K562 (cell line): ENCODE measurements around the gene ATXN1. TPM values are rescaled to one million over a fixed set of nuclear protein-coding genes. Genes with fewer than 3 reads are reported as not detected.
A peak's percentile ranks its signal among the peaks of the same experiment; 100 is the strongest.

Experiments
- ATAC-seq: fragments of 200-7000 bp; cut with Tn5 transposase; 3 replicates; pipeline ENCODE4 v1.9.1; 2020; ENCODE audit warnings: moderate library complexity
- BruUV-seq: library from RNA; stranded (reverse); fragments of 400-500 nt; replicated peaks from 2 replicates; lab custom pipeline; 2021; lab: Mats Ljungman, UMichigan
- CTCF ChIA-PET: fragments of 300-600 bp; formaldehyde crosslinking; extraction: SDS; loops from one replicate; lab custom pipeline; 2021; ENCODE audit warnings: low intra/inter-chr PET ratio; lab: Yijun Ruan, JAX
- POLR2A ChIA-PET: fragments of 300-600, 350-650 bp; sonication (Branson Sonifier 250); formaldehyde crosslinking; extraction: SDS; loops from one replicate; lab custom pipeline; 2021; ENCODE audit warnings: antibody characterized with exemption, inconsistent platforms; lab: Yijun Ruan, JAX
- DNase-seq, 4 experiments: peaks; one replicate each; pipeline versions ENCODE4 v3.0.0 to v3.0.0-alpha.2; 2011 to 2018; ENCODE audit warnings: low spot score in 3 of 4, mixed read lengths in 3 of 4; ENCODE audit errors: extremely low read depth in 1 of 4
- FAIRE-seq: peaks from 2 replicates; lab custom pipeline; 2011; peaks lifted over from hg19 to GRCh38; lab: Jason Lieb, UNC
- H2AFZ ChIP-seq: 2 replicates; pipeline ENCODE4 v1.6.0; 2011; ENCODE audit warnings: low read depth, low read length, control low read depth, inconsistent platforms
- H3K27ac ChIP-seq: fragments of 200-600 bp; 3 replicates; pipeline ENCODE4 v1.8.0; 2011; ENCODE audit warnings: low read depth, mild to moderate bottlenecking, control low read depth, inconsistent platforms, low read length, moderate library complexity, mixed read lengths; ENCODE audit errors: extremely low read depth
- H3K27me3 ChIP-seq, 2 experiments: fragments of 300-600 bp in 1 of 2; 2 replicates in 1 of 2; 3 replicates in 1 of 2; pipeline versions ENCODE4 v1.6.0 to v1.8.0; 2011; ENCODE audit warnings: inconsistent platforms in 2 of 2, low read length in 2 of 2, mild to moderate bottlenecking in 1 of 2, mixed read lengths in 1 of 2, moderate library complexity in 1 of 2; ENCODE audit not compliant: control insufficient read depth in 2 of 2, insufficient read depth in 2 of 2
- H3K36me3 ChIP-seq: fragments of 300-600 bp; 3 replicates; pipeline ENCODE4 v1.8.0; 2011; ENCODE audit warnings: mild to moderate bottlenecking, low read length, inconsistent platforms; ENCODE audit not compliant: control insufficient read depth, insufficient read depth
- H3K4me1 ChIP-seq, 2 experiments: fragments of 200-600 bp in 1 of 2; replicated peaks in 1 of 2; 2 replicates in 1 of 2; 3 replicates in 1 of 2; pipeline versions ENCODE4 v1.5.1 to v1.8.0; 2011; ENCODE audit warnings: inconsistent platforms in 2 of 2, low read length in 2 of 2, mild to moderate bottlenecking in 1 of 2, mixed read lengths in 1 of 2, moderate library complexity in 1 of 2; ENCODE audit not compliant: control insufficient read depth in 2 of 2, insufficient read depth in 2 of 2
- H3K4me2 ChIP-seq: 2 replicates; pipeline ENCODE4 v1.6.1; 2011; ENCODE audit warnings: low read length, control low read depth, inconsistent platforms, mixed read lengths; ENCODE audit not compliant: insufficient read depth
- H3K4me3 ChIP-seq: fragments of 200-600 bp; sonication (generic), shearing (Covaris generic); 2 replicates; pipeline ENCODE4 v1.5.1; 2016; ENCODE audit warnings: control low read depth, inconsistent platforms
- H3K79me2 ChIP-seq: fragments of 200-600 bp; 3 replicates; pipeline ENCODE4 v1.8.0; 2011; ENCODE audit warnings: low read length, inconsistent platforms; ENCODE audit not compliant: control insufficient read depth, insufficient read depth
- H3K9ac ChIP-seq, 2 experiments: 2 replicates each; pipeline versions ENCODE4 v1.6.0 to v1.6.1; 2011; ENCODE audit warnings: low read depth in 2 of 2, low read length in 2 of 2, control low read depth in 1 of 2, inconsistent platforms in 1 of 2, mild to moderate bottlenecking in 1 of 2, mixed read lengths in 1 of 2; ENCODE audit not compliant: insufficient read depth in 1 of 2
- H3K9me1 ChIP-seq: one replicate; pipeline ENCODE4 v1.6.0; 2011; ENCODE audit warnings: inconsistent platforms, mild to moderate bottlenecking, low read length, moderate library complexity; ENCODE audit not compliant: control insufficient read depth, insufficient read depth
- H3K9me3 ChIP-seq: replicated peaks from 2 replicates; pipeline ENCODE4 v1.5.1; 2011; ENCODE audit warnings: low read depth, low read length, inconsistent platforms; ENCODE audit not compliant: control insufficient read depth, insufficient read depth
- H4K20me1 ChIP-seq: replicated peaks from 2 replicates; pipeline ENCODE4 v1.6.1; 2011; ENCODE audit warnings: low read length, inconsistent platforms, mixed read lengths; ENCODE audit not compliant: control insufficient read depth, insufficient read depth
- ARNT ChIP-seq, 2 experiments: fragments of 450-650 bp; IDR thresholded peaks; 2 replicates each; pipeline ENCODE4 v1.6.1; 2016; ENCODE audit warnings: mild to moderate bottlenecking in 1 of 2
- CBX8 ChIP-seq: fragments of 200-600 bp; sonication (generic); IDR thresholded peaks from 2 replicates; pipeline ENCODE4 v1.6.1; 2012; ENCODE audit warnings: borderline replicate concordance, mixed run types, low read depth, mild to moderate bottlenecking, moderate library complexity, mixed read lengths, low read length, control low read depth, inconsistent platforms; ENCODE audit not compliant: poor library complexity, severe bottlenecking; ENCODE audit errors: extremely low read depth
- CC2D1A ChIP-seq: fragments of 450-650 bp; IDR thresholded peaks from 2 replicates; pipeline ENCODE4 v1.6.1; 2017; ENCODE audit warnings: mild to moderate bottlenecking
- KDM1A ChIP-seq, 2 experiments: fragments of 450-650 bp; IDR thresholded peaks; 2 replicates each; pipeline ENCODE4 v1.6.1; 2016; ENCODE audit warnings: mild to moderate bottlenecking in 2 of 2
- MAFG ChIP-seq: fragments of 450-650 bp; conservative IDR thresholded peaks from 2 replicates; pipeline ENCODE4 v1.6.1; 2016; ENCODE audit warnings: missing genetic modification characterization, missing compliant biosample characterization
- MAFK ChIP-seq: IDR thresholded peaks from 2 replicates; pipeline ENCODE4 v1.6.1; 2011; ENCODE audit warnings: low read length, improper control_type of control experiment
- MTA3 ChIP-seq: fragments of 450-650 bp; formaldehyde crosslinking; IDR thresholded peaks from 2 replicates; pipeline ENCODE4 v1.6.1; 2017; ENCODE audit warnings: mild to moderate bottlenecking, borderline replicate concordance
- NFXL1 ChIP-seq: fragments of 450-650 bp; formaldehyde crosslinking; IDR thresholded peaks from 2 replicates; pipeline ENCODE4 v1.4.0; 2021; ENCODE audit warnings: mild to moderate bottlenecking
- SOX6 ChIP-seq: fragments of 450-650 bp; IDR thresholded peaks from 2 replicates; pipeline ENCODE4 v1.6.1; 2014; ENCODE audit warnings: mild to moderate bottlenecking
- SRSF9 ChIP-seq: fragments of 200-400 bp; formaldehyde crosslinking; IDR thresholded peaks from 2 replicates; pipeline ENCODE4 v1.6.1; 2017; ENCODE audit warnings: low read depth, low read length, borderline replicate concordance
- TBP ChIP-seq: optimal IDR thresholded peaks from 2 replicates; pipeline ENCODE3; 2011; ENCODE audit warnings: low read depth, low read length, improper control_type of control experiment
- ZKSCAN3 ChIP-seq: fragments of 250-450 bp; sonication (Bioruptor Pico); IDR thresholded peaks from 2 replicates; pipeline ENCODE4 v1.4.0; 2020
- ZNF316 ChIP-seq: fragments of 450-650 bp; IDR thresholded peaks from 2 replicates; pipeline ENCODE4 v1.6.1; 2016
- ZNF507 ChIP-seq: conservative IDR thresholded peaks from 2 replicates; pipeline ENCODE4 v1.6.1; 2017; ENCODE audit warnings: missing genetic modification characterization, missing compliant biosample characterization
- ZNF586 ChIP-seq: fragments of 450-650 bp; formaldehyde crosslinking; conservative IDR thresholded peaks from 2 replicates; pipeline ENCODE4 v1.4.0; 2020; ENCODE audit warnings: mild to moderate bottlenecking, moderate library complexity
- ZNF717 ChIP-seq: fragments of 250-450 bp; sonication (Bioruptor Pico); IDR thresholded peaks from 2 replicates; pipeline ENCODE4 v1.5.0; 2021
- WGBS: fragments of 100-300 bp; shearing (Covaris generic); methylation state at CpG from one replicate; pipeline ENCODE4 v1.1.6; 2016; ENCODE audit warnings: low coverage, mixed read lengths; ENCODE audit not compliant: insufficient coverage; ENCODE audit errors: missing lambda C conversion rate; 5-methylcytosine and 5-hydroxymethylcytosine counted together
- in situ Hi-C: fragments of 300-500 bp; cut with MboI; formaldehyde crosslinking; loops from 4 replicates; pipeline ENCODE4 v1.15.0; 2018; ENCODE audit warnings: inconsistent platforms, mixed read lengths
- intact Hi-C: fragments of 100-400 bp; cut with micrococcal nuclease; formaldehyde crosslinking; loops from 2 replicates; pipeline ENCODE4 v1.14.2; 2022
- polyA plus RNA-seq, 8 experiments: library from polyadenylated mRNA; depleted of rRNA in 4 of 8; stranded (reverse) in 5 of 8; unstranded in 3 of 8; fragments of >200 nt; fragmentation: Nextera tagmentation in 2 of 8; fragmentation: Illumina TruSeq in 1 of 8; extraction: Ambion mirVana in 2 of 8; extraction: Trizol in 1 of 8; gene quantifications; 2 replicates each; pipeline versions ENCODE4 v1.2.1 to v1.2.3, GENCODE V29; 2011 to 2014; ENCODE audit warnings: inconsistent platforms in 1 of 8, missing spikeins in 1 of 8
- total RNA-seq, 7 experiments: library from RNA; depleted of rRNA in 6 of 7; stranded (reverse); fragments of >200 nt in 6 of 7; fragmentation: Illumina TruSeq in 2 of 7; extraction: Trizol in 2 of 7; gene quantifications; 2 replicates each; pipeline versions ENCODE4 v1.2.1 to v1.2.3, GENCODE V29; 2011 to 2021; ENCODE audit warnings: low replicate concordance in 1 of 7
- TF ChIP-seq, protein P1 (sequence below): IDR thresholded peaks from 2 replicates; pipeline ENCODE4 v1.6.1; 2011; ENCODE audit warnings: borderline replicate concordance, low read depth, mild to moderate bottlenecking, moderate library complexity, low read length; ENCODE audit not compliant: insufficient read depth, poor library complexity, severe bottlenecking
- TF ChIP-seq, protein P2 (sequence below): fragments of 250-450 bp; sonication (Bioruptor Pico); IDR thresholded peaks from 2 replicates; pipeline ENCODE4 v1.4.0; 2020; ENCODE audit warnings: borderline replicate concordance

Gene ATXN1
- total and polyA plus RNA-seq, 9 of the 15 experiments (the other 6 are each of a cell fraction or from before 2014, with no cell fraction given) = under 0.01 to 1.2 (median 0.58) TPM

DNA sequence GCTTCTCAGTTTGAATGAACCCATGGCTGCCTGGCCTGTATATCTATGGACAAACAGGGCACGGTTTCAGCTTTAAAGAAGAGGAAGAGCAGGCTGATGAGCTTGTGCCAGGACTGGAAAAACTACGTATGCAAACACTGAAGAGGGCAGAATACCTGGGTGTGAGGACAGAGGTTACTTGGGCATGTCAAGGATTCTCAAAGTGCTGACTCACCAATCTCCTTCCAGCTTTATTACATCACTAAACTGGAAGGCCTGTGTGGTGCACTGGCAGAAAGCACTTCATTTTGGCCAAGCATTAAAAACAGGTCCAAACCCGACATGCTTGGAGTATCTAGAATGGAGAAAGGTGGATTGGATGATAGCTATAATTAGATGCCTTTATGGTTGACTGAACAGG is 427.7 kb downstream of the ATXN1 start (continued):
- peak; percentile 96 for TF ChIP-seq MAFG (tag)
- no peak for TF ChIP-seq SOX6
- TF ChIP-seq ZNF717 (CRISPR knock-in tag) = no peak
- peak; percentile 93 for TF ChIP-seq MAFK
- peak; percentile 97 for TF ChIP-seq ZNF316

DNA sequence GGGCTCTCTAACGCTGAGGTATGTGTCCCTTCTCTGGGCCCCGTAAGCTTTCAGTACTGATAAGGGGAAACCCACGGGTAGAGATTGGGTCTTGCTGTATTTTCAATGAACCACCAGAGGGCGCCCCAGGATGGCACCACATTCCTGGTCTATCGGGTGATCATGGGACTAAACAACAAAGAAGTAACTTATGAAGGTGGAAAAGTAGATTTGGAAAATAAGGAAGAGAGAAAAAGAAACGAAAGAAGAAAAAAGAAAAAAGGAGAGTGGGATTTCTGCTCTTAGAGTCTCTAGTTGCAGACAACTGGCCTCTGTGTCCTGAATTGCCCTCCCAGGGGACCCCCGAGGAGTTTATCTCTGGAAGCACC is 429.1 kb downstream of the ATXN1 start:
- no peaks in the 10 kb centered on the region for H3K36me3 ChIP-seq
- no peaks in the 10 kb centered on the region for H3K9me1 ChIP-seq
- BruUV-seq = no TSS peak
- intact Hi-C loops = loop anchor here (1.0 to 5.0 kb wide), 5 partner anchors 77 to 755 kb away; partner anchors contain the start of gene ATXN1
- no peaks in the 10 kb centered on the region for H3K9me3 ChIP-seq
- FAIRE-seq (peak; percentile 96), DNase-seq (peak; percentile 91 to 92 (median 91)), ATAC-seq (peak; percentile 91)
- ChIA-PET CTCF (interaction anchor here (0.6 to 3.7 kb wide), 10 partner anchors 14 to 641 kb away, joined by 3 to 68 read pairs (median 4); no protein-coding TSS in a partner anchor), POLR2A (interaction anchor here (0.6 kb wide), 1 partner anchor 37 kb away, joined by 3 read pairs; no protein-coding TSS in a partner anchor)
- no peaks in the 10 kb centered on the region; a peak in 1 of 5 replicates for H3K27me3 ChIP-seq
- WGBS = 4% methylated on average over 7 of the region's 7 CpGs
- H2AFZ ChIP-seq = peak overlapping the region; percentile 43
- in situ Hi-C loops = loop anchor here (5.0 kb wide), 2 partner anchors 70 to 435 kb away; no protein-coding TSS in a partner anchor
- H4K20me1 ChIP-seq = no peaks in the 10 kb centered on the region
- H3K4me2 ChIP-seq = peak overlapping the region; percentile 72
- H3K27ac ChIP-seq = no peak overlapping the region
- no peak overlapping the region for H3K4me3 ChIP-seq
- no peak overlapping the region; a peak in 1 of 4 replicates for H3K9ac ChIP-seq
- H3K79me2 ChIP-seq = no peaks in the 10 kb centered on the region
- H3K4me1 ChIP-seq = peaks cover 9 to 12% of the 10 kb centered on the region in 2 experiments; a peak in 4 of 5 replicates
- TF ChIP-seq TBP (peak; percentile 16), ZNF507 (tag) (no peak), SRSF9 (no peak), NFXL1 (CRISPR knock-in tag) (no peak), MTA3 (peak; percentile 46; the same call in 1 of the 2 replicates), ZKSCAN3 (CRISPR knock-in tag) (no peak), KDM1A (IDR thresholded peaks at IDR 0.05) (peak; percentile 16 to 36; a peak in 1 of 4 replicates), CC2D1A (peak; percentile 85), ARNT (IDR thresholded peaks at IDR 0.05) (0 out of 4 replicates have a peak, but pooled peaks of 1 of the 2 experiments have one; percentile 24), ZNF586 (no peak), CBX8 (no peak)
- TF ChIP-seq, protein P1, sequence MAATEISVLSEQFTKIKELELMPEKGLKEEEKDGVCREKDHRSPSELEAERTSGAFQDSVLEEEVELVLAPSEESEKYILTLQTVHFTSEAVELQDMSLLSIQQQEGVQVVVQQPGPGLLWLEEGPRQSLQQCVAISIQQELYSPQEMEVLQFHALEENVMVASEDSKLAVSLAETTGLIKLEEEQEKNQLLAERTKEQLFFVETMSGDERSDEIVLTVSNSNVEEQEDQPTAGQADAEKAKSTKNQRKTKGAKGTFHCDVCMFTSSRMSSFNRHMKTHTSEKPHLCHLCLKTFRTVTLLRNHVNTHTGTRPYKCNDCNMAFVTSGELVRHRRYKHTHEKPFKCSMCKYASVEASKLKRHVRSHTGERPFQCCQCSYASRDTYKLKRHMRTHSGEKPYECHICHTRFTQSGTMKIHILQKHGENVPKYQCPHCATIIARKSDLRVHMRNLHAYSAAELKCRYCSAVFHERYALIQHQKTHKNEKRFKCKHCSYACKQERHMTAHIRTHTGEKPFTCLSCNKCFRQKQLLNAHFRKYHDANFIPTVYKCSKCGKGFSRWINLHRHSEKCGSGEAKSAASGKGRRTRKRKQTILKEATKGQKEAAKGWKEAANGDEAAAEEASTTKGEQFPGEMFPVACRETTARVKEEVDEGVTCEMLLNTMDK = peak; percentile 12
- TF ChIP-seq, protein P2, sequence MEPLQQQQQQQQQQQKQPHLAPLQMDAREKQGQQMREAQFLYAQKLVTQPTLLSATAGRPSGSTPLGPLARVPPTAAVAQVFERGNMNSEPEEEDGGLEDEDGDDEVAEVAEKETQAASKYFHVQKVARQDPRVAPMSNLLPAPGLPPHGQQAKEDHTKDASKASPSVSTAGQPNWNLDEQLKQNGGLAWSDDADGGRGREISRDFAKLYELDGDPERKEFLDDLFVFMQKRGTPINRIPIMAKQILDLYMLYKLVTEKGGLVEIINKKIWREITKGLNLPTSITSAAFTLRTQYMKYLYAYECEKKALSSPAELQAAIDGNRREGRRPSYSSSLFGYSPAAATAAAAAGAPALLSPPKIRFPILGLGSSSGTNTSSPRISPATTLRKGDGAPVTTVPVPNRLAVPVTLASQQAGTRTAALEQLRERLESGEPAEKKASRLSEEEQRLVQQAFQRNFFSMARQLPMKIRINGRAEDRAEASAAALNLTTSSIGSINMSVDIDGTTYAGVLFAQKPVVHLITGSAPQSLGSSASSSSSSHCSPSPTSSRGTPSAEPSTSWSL (CRISPR knock-in tag) = no peak
